Ovary (tissue), 9 donors: ENCODE data around the gene GPLD1. TPM values are rescaled to one million over a fixed set of nuclear protein-coding genes. Genes with fewer than 3 reads are reported as not detected.
"Not testable (repeated sequence)": the region's sequence is repeated elsewhere in the genome, so short reads cannot be mapped to it uniquely, and the experiment has no call there.

Source experiments
- DNase-seq, 5 donors: peaks; one replicate each; pipeline ENCODE4 v3.0.0-alpha.2; 2019 to 2020
- H3K27ac ChIP-seq, 2 donors: fragments of 200-600 bp; one replicate each; pipeline versions ENCODE4 v1.5.1 to v1.8.0; 2019 to 2022
- H3K27me3 ChIP-seq: fragments of 200-600 bp; one replicate; pipeline ENCODE4 v1.8.0; 2022
- H3K36me3 ChIP-seq: fragments of 200-600 bp; sonication (generic); one replicate; pipeline ENCODE4 v1.5.1; 2019
- H3K4me1 ChIP-seq: one replicate; pipeline ENCODE4 v1.8.1; 2013; ENCODE audit warnings: mild to moderate bottlenecking, moderate library complexity; ENCODE audit not compliant: insufficient read depth
- H3K4me3 ChIP-seq: fragments of 200-600 bp; sonication (generic); one replicate; pipeline ENCODE4 v1.5.1; 2017
- H3K9me3 ChIP-seq, 2 donors: fragments of 200-600 bp in 1 of 2; sonication (generic) in 1 of 2; one replicate each; pipeline versions ENCODE4 v1.5.1 to v1.8.1; 2013 to 2019; ENCODE audit warnings: mild to moderate bottlenecking in 1 of 2, moderate library complexity in 1 of 2
- EP300 ChIP-seq: sonication (generic); formaldehyde crosslinking; IDR thresholded peaks from one replicate; pipeline ENCODE4 v1.6.1; 2017; ENCODE audit warnings: antibody characterized with exemption
- POLR2A ChIP-seq: fragments of 450-650 bp; IDR thresholded peaks from one replicate; pipeline ENCODE4 v1.6.1; 2017; ENCODE audit warnings: antibody characterized with exemption, mild to moderate bottlenecking, moderate library complexity
- WGBS, 3 donors: extraction: QIAGEN DNeasy Blood & Tissue Kit in 1 of 3; methylation state at CpG; one replicate each; pipeline versions ENCODE4 v1.1.5 to v1.1.7; 2013 to 2017; 5-methylcytosine and 5-hydroxymethylcytosine counted together
- intact Hi-C, 4 donors: fragments of 100-400 bp; cut with DNase I; formaldehyde crosslinking; loops; one replicate each; pipeline versions ENCODE4 v1.11.0 to v1.15.1; 2022 to 2023
- polyA plus RNA-seq, 2 donors: library from polyadenylated mRNA; stranded (reverse); fragments of 200-250 nt in 1 of 2; fragments of 350-450 nt in 1 of 2; fragmentation: Illumina TruSeq in 1 of 2; extraction: RNeasy Lipid Tissue Mini Kit (QIAGEN cat#74804) in 1 of 2; gene quantifications; one replicate each; pipeline ENCODE4 v1.2.3, GENCODE V29; 2013 to 2014
- total RNA-seq, 7 donors: library from RNA; depleted of rRNA in 2 of 7; stranded (reverse); fragments of >200 nt in 2 of 7; fragmentation: NEBNext Ultra II Directional in 3 of 7; extraction: Animal tissue kit (Norgen Biotek cat#: 25700) in 3 of 7; gene quantifications; one replicate each; pipeline versions ENCODE4 v1.1.0 to v1.2.4, GENCODE V29; 2016 to 2023
- TF ChIP-seq, protein P1 (sequence below), 3 donors: fragments of 450-650 bp in 2 of 3; fragments of 200-600 bp in 1 of 3; IDR thresholded peaks; one replicate each; pipeline versions ENCODE4 v1.5.1 to v1.8.0; 2016 to 2022; ENCODE audit warnings: antibody characterized with exemption in 3 of 3, mild to moderate bottlenecking in 1 of 3
- donor health status: DM: no; HTN: no; CAD: no; lungs with moderate emphysema.
- donor health status: DM: no; HTN: no; CAD: no.
- donor health status: Bipolar disorder and iron deficiency.
- donor health status: DM: yes; HTN: yes; CAD: no.
- donor health status: DM: no; HTN: no; CAD: no.
- donor health status: DM: yes; HTN: yes; CAD: no.

The GPLD1 gene
- total and polyA plus RNA-seq, 9 donors, result 1.2 to 3.3 (median 2.6) TPM

DNA sequence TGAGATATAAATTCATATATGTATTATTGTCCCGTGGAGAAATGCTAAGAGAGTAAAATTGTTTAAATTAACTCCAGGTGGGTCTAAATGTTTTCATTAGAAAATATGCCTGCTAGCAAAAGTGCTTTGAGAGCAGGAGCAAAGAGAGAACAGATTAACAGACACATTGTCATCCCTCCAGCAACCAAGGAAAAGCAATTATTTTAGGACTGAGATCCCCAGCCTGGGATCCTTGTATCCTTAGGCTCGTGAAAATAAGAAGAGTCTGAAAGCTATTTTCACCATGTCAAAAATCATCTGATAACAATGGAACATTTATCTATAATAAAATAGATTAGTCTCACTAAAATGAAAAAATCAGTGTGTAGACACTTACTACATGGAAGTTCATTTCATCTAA is 98.2 kb downstream of the GPLD1 start:
- no peaks in the 10 kb centered on the region for H3K27me3 ChIP-seq
- H3K4me1 ChIP-seq, result no peaks in the 10 kb centered on the region
- H3K27ac ChIP-seq, result no peak overlapping the region
- no peaks in the 10 kb centered on the region for H3K9me3 ChIP-seq
- WGBS, 3 donors, result 34 to 43% (median 39%) methylated on average over 2 of the region's 2 CpGs
- H3K36me3 ChIP-seq, result no peaks in the 10 kb centered on the region
- TF ChIP-seq EP300, result no peak
- TF ChIP-seq, protein P1, sequence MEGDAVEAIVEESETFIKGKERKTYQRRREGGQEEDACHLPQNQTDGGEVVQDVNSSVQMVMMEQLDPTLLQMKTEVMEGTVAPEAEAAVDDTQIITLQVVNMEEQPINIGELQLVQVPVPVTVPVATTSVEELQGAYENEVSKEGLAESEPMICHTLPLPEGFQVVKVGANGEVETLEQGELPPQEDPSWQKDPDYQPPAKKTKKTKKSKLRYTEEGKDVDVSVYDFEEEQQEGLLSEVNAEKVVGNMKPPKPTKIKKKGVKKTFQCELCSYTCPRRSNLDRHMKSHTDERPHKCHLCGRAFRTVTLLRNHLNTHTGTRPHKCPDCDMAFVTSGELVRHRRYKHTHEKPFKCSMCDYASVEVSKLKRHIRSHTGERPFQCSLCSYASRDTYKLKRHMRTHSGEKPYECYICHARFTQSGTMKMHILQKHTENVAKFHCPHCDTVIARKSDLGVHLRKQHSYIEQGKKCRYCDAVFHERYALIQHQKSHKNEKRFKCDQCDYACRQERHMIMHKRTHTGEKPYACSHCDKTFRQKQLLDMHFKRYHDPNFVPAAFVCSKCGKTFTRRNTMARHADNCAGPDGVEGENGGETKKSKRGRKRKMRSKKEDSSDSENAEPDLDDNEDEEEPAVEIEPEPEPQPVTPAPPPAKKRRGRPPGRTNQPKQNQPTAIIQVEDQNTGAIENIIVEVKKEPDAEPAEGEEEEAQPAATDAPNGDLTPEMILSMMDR (IDR thresholded peaks at IDR 0.05), result no peak
- no peak for TF ChIP-seq POLR2A
- H3K4me3 ChIP-seq, result no peak overlapping the region
- DNase-seq, result no peak
- intact Hi-C loops, result no loop called here

DNA sequence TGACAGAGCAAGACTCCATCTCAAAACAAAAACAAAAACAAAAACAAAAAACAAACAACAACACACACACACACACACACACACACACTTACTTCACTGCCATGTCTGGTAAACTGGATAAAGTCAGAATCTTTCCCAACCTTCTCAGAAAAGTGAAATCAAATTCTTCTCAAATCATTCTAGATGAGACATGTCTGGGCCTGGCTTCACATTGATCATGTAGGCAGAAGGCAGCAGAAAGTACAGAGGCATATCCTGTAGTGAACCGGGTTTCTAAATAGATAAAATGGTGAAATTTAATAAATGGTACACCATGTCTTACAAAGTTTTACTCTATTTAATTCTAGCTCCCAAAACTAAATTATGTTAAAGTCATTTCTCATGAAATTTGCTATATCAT is 101.6 kb downstream of the GPLD1 start:
- H3K36me3 ChIP-seq, result no peaks in the 10 kb centered on the region
- no peak overlapping the region for H3K4me3 ChIP-seq
- no peak overlapping the region for H3K27ac ChIP-seq
- no peaks in the 10 kb centered on the region for H3K4me1 ChIP-seq
- intact Hi-C loops, result loop anchor here in 1 of 4 donors (5.0 kb wide), 1 partner anchor 106 kb away; no protein-coding TSS in a partner anchor
- no peak for DNase-seq
- no peaks in the 10 kb centered on the region for H3K27me3 ChIP-seq
- 80 to 94% (median 91%) methylated on average over 1 of the region's 1 CpG for WGBS, 3 donors
- TF ChIP-seq, protein P1 (IDR thresholded peaks at IDR 0.05), result no peak
- H3K9me3 ChIP-seq, result no peaks in the 10 kb centered on the region

DNA sequence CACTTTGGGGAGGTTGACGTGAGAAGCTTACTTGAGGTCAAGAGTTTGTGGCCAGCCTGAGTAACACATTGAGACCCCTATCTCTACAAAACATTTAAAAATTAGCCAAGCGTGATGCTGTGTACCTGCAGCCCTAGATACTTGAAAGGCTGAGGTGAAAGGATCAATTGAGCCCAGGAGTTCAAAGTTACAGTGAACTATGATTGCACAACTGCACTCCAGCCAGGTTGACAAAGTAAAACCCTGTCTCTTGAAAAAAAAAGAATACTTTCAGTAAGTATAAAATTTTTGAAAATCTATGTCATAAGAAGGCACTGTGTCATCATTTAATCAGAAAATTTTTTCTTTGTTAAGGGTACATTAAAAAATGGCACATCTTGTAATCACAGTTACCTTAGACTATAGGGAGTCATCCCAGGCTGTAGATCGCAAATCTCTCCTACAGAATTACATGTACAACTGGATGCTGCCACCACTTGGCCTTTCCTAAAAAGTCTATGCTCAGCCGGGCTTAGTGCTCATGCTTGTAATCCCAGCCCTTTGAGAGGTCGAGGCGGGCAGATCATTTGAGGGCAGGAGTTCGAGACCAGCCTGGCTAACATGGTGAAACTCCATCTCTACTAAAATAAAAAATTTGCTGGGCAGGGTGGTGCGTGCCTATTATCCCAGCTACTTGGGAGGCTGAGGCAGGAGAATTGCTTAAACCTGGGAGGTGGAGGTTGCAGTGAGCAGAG is 103.7 kb downstream of the GPLD1 start:
- Histone ChIP-seq H3K36me3 (no peaks in the 10 kb centered on the region), H3K27me3 (no peaks in the 10 kb centered on the region), H3K27ac (no peak overlapping the region), H3K9me3 (no peaks in the 10 kb centered on the region), H3K4me3 (no peak overlapping the region), H3K4me1 (no peaks in the 10 kb centered on the region)
- TF ChIP-seq, protein P1 (IDR thresholded peaks at IDR 0.05), result no peak
- TF ChIP-seq POLR2A, result no peak
- TF ChIP-seq EP300, result no peak
- intact Hi-C loops, result loop anchor here in 1 of 4 donors (5.0 kb wide), 1 partner anchor 103 kb away; no protein-coding TSS in a partner anchor
- 68 to 75% (median 69%) methylated on average over 8 of the region's 8 CpGs for WGBS, 3 donors
- DNase-seq, result no peak

DNA sequence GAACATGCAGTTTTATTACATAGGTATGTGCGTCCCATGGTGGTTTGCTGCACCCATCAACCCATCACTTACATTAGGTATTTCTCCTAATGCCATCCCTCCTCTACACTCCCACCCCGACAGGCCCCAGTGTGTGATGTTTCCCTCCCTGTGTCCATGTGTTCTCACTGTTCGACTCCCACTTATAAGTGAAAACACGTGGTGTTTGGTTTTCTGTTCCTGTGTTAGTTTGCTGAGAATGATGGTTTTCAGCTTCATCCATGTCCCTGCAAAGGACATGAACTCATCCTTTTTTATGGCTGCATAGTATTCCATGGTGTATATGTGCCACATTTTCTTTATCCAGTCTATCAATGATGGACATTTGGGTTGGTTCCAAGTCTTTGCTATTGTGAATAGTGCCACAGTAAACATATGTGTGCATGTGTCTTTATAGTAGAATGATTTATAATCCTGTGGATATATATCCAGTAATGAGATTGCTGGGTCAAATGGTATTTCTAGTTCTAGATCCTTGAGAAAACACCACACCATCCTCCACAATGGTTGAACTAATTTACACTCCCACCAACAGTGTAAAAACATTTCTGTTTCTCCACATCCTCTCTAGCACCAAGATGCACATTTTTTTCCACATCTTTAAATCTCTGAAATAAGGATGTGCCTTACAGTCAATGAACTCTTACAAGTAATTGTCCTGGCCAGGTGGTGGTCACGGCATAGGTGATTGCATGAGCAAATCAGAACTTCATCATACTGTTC is 104.8 kb downstream of the GPLD1 start:
- not testable (repeated sequence) for H3K27me3 ChIP-seq, H3K4me1 ChIP-seq, H3K4me3 ChIP-seq, H3K9me3 ChIP-seq, H3K36me3 ChIP-seq, DNase-seq, H3K27ac ChIP-seq
- intact Hi-C loops, result loop anchor here in 1 of 4 donors (5.0 kb wide), 1 partner anchor 102 kb away; no protein-coding TSS in a partner anchor
- WGBS, 3 donors, result 73 to 84% (median 76%) methylated on average over 5 of the region's 5 CpGs

DNA sequence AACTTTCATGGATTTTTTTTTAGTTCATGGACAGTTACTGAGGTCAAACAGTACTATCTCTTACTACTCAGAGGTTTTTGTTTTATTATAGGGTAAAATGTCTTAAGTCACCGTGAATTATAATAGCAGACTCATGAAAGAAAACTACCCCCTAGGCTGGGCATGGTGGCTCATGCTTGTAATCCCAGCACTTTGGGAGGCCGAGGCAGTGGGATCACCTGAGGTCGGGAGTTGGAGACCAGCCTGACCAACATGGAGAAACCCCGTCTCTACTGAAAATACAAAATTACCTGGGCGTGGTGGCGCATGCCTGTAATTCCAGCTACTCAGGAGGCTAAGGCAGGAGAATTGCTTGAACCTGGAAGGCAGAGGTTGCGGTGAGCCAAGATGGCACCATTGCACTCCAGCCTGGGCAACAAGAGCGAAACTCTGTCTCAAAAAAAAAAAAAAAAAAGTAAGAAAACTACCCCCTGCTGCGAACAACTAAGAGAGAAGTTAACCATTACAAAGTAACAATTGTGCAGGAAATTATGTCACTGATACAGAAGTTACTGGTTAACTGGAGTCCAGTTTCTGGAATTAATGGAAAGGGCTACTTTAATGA is 106.4 kb downstream of the GPLD1 start:
- DNase-seq, H3K27ac ChIP-seq, intact Hi-C loops, H3K9me3 ChIP-seq, H3K4me3 ChIP-seq, H3K36me3 ChIP-seq, H3K27me3 ChIP-seq, H3K4me1 ChIP-seq: not testable (repeated sequence)
- whole genome bisulfite sequencing, 3 donors, result 93 to 96% (median 95%) methylated on average over 9 of the region's 9 CpGs
